ENCODE data around the gene GPR78. TPM values are rescaled to one million over a fixed set of nuclear protein-coding genes. Genes with fewer than 3 reads are reported as not detected.
"Not testable (repeated sequence)": the region's sequence is repeated elsewhere in the genome, so short reads cannot be mapped to it uniquely, and the experiment has no call there.

Gene GPR78
- total RNA-seq, 1 experiment from 2014 or later: not detected

DNA sequence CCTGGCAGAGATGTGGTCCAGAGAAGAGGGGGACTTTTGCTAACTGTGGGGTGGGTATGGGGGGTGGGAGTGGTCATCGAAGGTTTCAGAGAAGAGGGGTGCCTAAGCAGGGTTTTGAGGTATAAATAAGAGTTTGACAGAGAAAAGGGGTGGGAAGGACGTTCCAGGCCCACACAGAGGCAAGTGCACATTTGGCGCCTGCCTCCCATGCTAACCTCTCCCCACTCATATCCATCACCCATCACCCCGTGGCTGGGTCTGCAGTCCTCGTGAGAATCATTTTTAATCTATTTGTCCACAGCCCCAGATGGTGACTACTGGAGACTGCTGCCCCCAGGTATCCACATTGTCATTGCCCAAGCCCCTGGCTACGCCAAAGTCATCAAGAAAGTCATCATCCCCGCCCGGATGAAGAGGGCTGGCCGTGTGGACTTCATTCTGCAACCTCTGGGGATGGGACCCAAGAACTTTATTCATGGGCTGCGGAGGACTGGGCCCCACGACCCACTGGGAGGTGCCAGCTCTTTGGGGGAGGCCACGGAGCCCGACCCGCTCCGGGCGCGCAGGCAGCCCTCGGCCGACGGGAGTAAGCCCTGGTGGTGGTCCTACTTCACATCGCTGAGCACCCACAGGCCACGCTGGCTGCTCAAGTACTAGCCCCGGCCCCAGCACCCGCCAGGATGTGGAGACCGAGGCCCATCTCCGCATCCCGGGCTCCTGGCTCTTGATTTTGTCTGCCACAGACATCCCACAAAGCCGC lies 38.9 kb downstream of the GPR78 start:
- CTCF ChIA-PET: no interaction called here
- H3K36me3 ChIP-seq (ENCODE audit: control insufficient read depth, insufficient read depth, low read length): no peaks in the 10 kb centered on the region
- no peak for TF ChIP-seq POLR2AphosphoS5 (IDR thresholded peaks at IDR 0.05; ENCODE audit: low read depth, low read length)
- TF ChIP-seq, protein P1, sequence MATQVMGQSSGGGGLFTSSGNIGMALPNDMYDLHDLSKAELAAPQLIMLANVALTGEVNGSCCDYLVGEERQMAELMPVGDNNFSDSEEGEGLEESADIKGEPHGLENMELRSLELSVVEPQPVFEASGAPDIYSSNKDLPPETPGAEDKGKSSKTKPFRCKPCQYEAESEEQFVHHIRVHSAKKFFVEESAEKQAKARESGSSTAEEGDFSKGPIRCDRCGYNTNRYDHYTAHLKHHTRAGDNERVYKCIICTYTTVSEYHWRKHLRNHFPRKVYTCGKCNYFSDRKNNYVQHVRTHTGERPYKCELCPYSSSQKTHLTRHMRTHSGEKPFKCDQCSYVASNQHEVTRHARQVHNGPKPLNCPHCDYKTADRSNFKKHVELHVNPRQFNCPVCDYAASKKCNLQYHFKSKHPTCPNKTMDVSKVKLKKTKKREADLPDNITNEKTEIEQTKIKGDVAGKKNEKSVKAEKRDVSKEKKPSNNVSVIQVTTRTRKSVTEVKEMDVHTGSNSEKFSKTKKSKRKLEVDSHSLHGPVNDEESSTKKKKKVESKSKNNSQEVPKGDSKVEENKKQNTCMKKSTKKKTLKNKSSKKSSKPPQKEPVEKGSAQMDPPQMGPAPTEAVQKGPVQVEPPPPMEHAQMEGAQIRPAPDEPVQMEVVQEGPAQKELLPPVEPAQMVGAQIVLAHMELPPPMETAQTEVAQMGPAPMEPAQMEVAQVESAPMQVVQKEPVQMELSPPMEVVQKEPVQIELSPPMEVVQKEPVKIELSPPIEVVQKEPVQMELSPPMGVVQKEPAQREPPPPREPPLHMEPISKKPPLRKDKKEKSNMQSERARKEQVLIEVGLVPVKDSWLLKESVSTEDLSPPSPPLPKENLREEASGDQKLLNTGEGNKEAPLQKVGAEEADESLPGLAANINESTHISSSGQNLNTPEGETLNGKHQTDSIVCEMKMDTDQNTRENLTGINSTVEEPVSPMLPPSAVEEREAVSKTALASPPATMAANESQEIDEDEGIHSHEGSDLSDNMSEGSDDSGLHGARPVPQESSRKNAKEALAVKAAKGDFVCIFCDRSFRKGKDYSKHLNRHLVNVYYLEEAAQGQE (IDR thresholded peaks at IDR 0.05; ENCODE audit: insufficient read depth in 1 of 2, low read depth in 2 of 2, low read length in 1 of 2): no peak
- TF ChIP-seq, protein P2, sequence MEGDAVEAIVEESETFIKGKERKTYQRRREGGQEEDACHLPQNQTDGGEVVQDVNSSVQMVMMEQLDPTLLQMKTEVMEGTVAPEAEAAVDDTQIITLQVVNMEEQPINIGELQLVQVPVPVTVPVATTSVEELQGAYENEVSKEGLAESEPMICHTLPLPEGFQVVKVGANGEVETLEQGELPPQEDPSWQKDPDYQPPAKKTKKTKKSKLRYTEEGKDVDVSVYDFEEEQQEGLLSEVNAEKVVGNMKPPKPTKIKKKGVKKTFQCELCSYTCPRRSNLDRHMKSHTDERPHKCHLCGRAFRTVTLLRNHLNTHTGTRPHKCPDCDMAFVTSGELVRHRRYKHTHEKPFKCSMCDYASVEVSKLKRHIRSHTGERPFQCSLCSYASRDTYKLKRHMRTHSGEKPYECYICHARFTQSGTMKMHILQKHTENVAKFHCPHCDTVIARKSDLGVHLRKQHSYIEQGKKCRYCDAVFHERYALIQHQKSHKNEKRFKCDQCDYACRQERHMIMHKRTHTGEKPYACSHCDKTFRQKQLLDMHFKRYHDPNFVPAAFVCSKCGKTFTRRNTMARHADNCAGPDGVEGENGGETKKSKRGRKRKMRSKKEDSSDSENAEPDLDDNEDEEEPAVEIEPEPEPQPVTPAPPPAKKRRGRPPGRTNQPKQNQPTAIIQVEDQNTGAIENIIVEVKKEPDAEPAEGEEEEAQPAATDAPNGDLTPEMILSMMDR (IDR thresholded peaks at IDR 0.05): no peak
- no peak for TF ChIP-seq SIN3A (IDR thresholded peaks at IDR 0.05; ENCODE audit: borderline replicate concordance, insufficient read depth, low read depth, low read length)
- TF ChIP-seq TCF7L2 (IDR thresholded peaks at IDR 0.05; ENCODE audit: low read depth, low read length): no peak
- intact Hi-C loops (cut with micrococcal nuclease; ENCODE audit: unreplicated experiment) (no loop called here), in situ Hi-C loops (cut with HindIII; ENCODE audit: low pct_unique_long_range_greater_than_20kb, low sequenced_read_pairs) (no loop called here)
- no peaks in the 10 kb centered on the region for H3K27me3 ChIP-seq (ENCODE audit: control insufficient read depth, insufficient read depth, low read length)
- H3K4me1 ChIP-seq (ENCODE audit: control insufficient read depth, insufficient read depth, low read length): no peaks in the 10 kb centered on the region
- no peaks in the 10 kb centered on the region for H3K9me3 ChIP-seq (ENCODE audit: control insufficient read depth, insufficient read depth, low read depth, low read length)
- no TSS peak for BruUV-seq (replicated peaks)
- DNase-seq (ENCODE audit: low read depth, low spot score) (no peak), ATAC-seq (no peak)
- H3K4me3 ChIP-seq (ENCODE audit: low read depth in 2 of 2, low read length in 2 of 2): no peak overlapping the region
- H3K27ac ChIP-seq (ENCODE audit: low read length): no peak overlapping the region
- POLR2A ChIA-PET: interaction anchor here (0.7 kb wide), 1 partner anchor 10 kb away, joined by 9 read pairs; no protein-coding TSS in a partner anchor

GRCh38 chr4:8621135-8621534 lies 40.9 kb downstream of the GPR78 start:
- DNase-seq (ENCODE audit: low read depth, low spot score); ATAC-seq; H3K4me1 ChIP-seq (ENCODE audit: control insufficient read depth, insufficient read depth, low read length); in situ Hi-C loops (cut with HindIII; ENCODE audit: low pct_unique_long_range_greater_than_20kb, low sequenced_read_pairs); POLR2A ChIA-PET; BruUV-seq (replicated peaks); intact Hi-C loops (cut with micrococcal nuclease; ENCODE audit: unreplicated experiment); H3K9me3 ChIP-seq (ENCODE audit: control insufficient read depth, insufficient read depth, low read depth, low read length); H3K36me3 ChIP-seq (ENCODE audit: control insufficient read depth, insufficient read depth, low read length); H3K4me3 ChIP-seq (ENCODE audit: low read depth in 2 of 2, low read length in 2 of 2); H3K27me3 ChIP-seq (ENCODE audit: control insufficient read depth, insufficient read depth, low read length); H3K27ac ChIP-seq (ENCODE audit: low read length); CTCF ChIA-PET: not testable (repeated sequence)

DNA sequence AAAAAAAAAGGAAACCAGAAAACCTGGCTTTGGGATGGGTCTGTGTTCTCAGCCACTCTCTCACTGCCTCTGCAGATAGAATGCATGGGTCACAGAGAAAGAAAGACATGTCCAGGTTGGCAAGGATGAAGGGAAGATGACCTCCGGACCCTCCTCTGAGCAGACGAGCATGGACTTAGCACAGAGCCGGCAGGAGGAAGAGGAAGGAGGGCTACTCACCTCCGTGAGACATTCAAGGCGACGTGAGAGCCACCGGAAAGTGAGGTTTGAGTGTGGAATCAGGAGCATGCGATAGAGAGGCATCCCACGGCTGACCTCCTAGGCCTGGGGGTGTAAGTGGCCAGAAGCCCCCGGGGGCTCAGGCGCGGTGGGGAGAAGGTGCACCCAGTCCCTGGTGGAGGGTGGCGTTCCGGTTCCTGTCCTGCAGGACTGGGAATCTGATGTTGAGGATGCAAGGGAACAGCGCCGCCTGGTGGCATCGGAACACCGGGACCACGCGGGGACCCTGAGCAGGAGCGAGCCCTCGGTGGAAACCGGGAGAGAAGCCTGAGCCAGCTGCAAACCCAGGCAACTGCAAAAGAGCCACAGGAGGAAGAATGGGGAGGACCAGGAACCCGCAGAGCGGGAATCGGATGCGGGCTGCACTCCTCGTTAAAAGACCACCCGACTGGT lies 44.5 kb downstream of the GPR78 start:
- POLR2A ChIA-PET; BruUV-seq (replicated peaks); in situ Hi-C loops (cut with HindIII; ENCODE audit: low pct_unique_long_range_greater_than_20kb, low sequenced_read_pairs): not testable (repeated sequence)

DNA sequence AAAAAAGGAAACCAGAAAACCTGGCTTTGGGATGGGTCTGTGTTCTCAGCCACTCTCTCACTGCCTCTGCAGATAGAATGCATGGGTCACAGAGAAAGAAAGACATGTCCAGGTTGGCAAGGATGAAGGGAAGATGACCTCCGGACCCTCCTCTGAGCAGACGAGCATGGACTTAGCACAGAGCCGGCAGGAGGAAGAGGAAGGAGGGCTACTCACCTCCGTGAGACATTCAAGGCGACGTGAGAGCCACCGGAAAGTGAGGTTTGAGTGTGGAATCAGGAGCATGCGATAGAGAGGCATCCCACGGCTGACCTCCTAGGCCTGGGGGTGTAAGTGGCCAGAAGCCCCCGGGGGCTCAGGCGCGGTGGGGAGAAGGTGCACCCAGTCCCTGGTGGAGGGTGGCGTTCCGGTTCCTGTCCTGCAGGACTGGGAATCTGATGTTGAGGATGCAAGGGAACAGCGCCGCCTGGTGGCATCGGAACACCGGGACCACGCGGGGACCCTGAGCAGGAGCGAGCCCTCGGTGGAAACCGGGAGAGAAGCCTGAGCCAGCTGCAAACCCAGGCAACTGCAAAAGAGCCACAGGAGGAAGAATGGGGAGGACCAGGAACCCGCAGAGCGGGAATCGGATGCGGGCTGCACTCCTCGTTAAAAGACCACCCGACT lies 50.2 kb downstream of the GPR78 start:
- POLR2A ChIA-PET; H3K36me3 ChIP-seq (ENCODE audit: control insufficient read depth, insufficient read depth, low read length); in situ Hi-C loops (cut with HindIII; ENCODE audit: low pct_unique_long_range_greater_than_20kb, low sequenced_read_pairs); CTCF ChIA-PET; BruUV-seq (replicated peaks); H3K27me3 ChIP-seq (ENCODE audit: control insufficient read depth, insufficient read depth, low read length); intact Hi-C loops (cut with micrococcal nuclease; ENCODE audit: unreplicated experiment); H3K4me3 ChIP-seq (ENCODE audit: low read depth in 2 of 2, low read length in 2 of 2); H3K27ac ChIP-seq (ENCODE audit: low read length); DNase-seq (ENCODE audit: low read depth, low spot score); H3K9me3 ChIP-seq (ENCODE audit: control insufficient read depth, insufficient read depth, low read depth, low read length); H3K4me1 ChIP-seq (ENCODE audit: control insufficient read depth, insufficient read depth, low read length): not testable (repeated sequence)
- ATAC-seq: peak; percentile 92

More for the DNA sequence above, 44.5 kb downstream of the GPR78 start:
- H3K4me3 ChIP-seq (ENCODE audit: low read depth in 2 of 2, low read length in 2 of 2); H3K27ac ChIP-seq (ENCODE audit: low read length); H3K9me3 ChIP-seq (ENCODE audit: control insufficient read depth, insufficient read depth, low read depth, low read length); H3K27me3 ChIP-seq (ENCODE audit: control insufficient read depth, insufficient read depth, low read length); intact Hi-C loops (cut with micrococcal nuclease; ENCODE audit: unreplicated experiment); CTCF ChIA-PET; DNase-seq (ENCODE audit: low read depth, low spot score); H3K4me1 ChIP-seq (ENCODE audit: control insufficient read depth, insufficient read depth, low read length); H3K36me3 ChIP-seq (ENCODE audit: control insufficient read depth, insufficient read depth, low read length): not testable (repeated sequence)
- ATAC-seq: peak; percentile 93

GRCh38 chr4:8631896-8632295 lies 51.7 kb downstream of the GPR78 start:
- H3K4me3 ChIP-seq (ENCODE audit: low read depth in 2 of 2, low read length in 2 of 2); ATAC-seq; DNase-seq (ENCODE audit: low read depth, low spot score); intact Hi-C loops (cut with micrococcal nuclease; ENCODE audit: unreplicated experiment); BruUV-seq (replicated peaks); H3K27ac ChIP-seq (ENCODE audit: low read length); H3K27me3 ChIP-seq (ENCODE audit: control insufficient read depth, insufficient read depth, low read length); POLR2A ChIA-PET; H3K4me1 ChIP-seq (ENCODE audit: control insufficient read depth, insufficient read depth, low read length); CTCF ChIA-PET; in situ Hi-C loops (cut with HindIII; ENCODE audit: low pct_unique_long_range_greater_than_20kb, low sequenced_read_pairs); H3K9me3 ChIP-seq (ENCODE audit: control insufficient read depth, insufficient read depth, low read depth, low read length); H3K36me3 ChIP-seq (ENCODE audit: control insufficient read depth, insufficient read depth, low read length): not testable (repeated sequence)
